DND-41 (cell line): ENCODE measurements around the gene NOS1AP.

Experiments used
- EZH2 ChIP-seq: IDR thresholded peaks from 3 replicates; pipeline ENCODE4 v1.6.1; 2012; ENCODE audit warnings: borderline replicate concordance, low read depth, mild to moderate bottlenecking, moderate library complexity, low read length, inconsistent platforms; ENCODE audit not compliant: severe bottlenecking
- TF ChIP-seq, protein P1 (sequence below): IDR thresholded peaks from 2 replicates; pipeline ENCODE4 v1.5.1; 2012; ENCODE audit warnings: borderline replicate concordance, low read length, moderate library complexity, mild to moderate bottlenecking; ENCODE audit not compliant: poor library complexity, severe bottlenecking; ENCODE audit errors: extremely low read depth

DNA sequence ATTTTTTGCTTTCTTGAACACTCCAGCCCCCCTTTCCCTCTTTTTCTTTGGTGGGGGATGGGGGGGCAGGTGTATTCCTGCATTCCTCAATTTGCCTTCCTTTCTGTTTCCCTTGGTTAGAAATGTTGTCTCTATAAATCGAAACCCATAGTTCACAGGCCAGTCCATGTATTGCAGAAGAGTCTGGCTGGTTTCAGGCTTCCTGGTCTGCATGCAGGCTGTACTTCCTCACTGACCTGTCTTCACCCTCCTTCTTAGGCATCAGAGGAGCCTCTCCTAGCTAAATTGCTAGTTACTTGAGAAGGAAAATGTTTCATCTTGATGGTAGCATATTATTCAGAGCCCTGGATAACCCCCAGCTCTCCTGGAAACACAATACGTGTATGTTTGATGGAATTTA lies 167.1 kb downstream of the NOS1AP start:
- TF ChIP-seq, protein P1, sequence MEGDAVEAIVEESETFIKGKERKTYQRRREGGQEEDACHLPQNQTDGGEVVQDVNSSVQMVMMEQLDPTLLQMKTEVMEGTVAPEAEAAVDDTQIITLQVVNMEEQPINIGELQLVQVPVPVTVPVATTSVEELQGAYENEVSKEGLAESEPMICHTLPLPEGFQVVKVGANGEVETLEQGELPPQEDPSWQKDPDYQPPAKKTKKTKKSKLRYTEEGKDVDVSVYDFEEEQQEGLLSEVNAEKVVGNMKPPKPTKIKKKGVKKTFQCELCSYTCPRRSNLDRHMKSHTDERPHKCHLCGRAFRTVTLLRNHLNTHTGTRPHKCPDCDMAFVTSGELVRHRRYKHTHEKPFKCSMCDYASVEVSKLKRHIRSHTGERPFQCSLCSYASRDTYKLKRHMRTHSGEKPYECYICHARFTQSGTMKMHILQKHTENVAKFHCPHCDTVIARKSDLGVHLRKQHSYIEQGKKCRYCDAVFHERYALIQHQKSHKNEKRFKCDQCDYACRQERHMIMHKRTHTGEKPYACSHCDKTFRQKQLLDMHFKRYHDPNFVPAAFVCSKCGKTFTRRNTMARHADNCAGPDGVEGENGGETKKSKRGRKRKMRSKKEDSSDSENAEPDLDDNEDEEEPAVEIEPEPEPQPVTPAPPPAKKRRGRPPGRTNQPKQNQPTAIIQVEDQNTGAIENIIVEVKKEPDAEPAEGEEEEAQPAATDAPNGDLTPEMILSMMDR: no peak
- TF ChIP-seq EZH2: no peak
